HG02798 (cell line): ENCODE measurements around the gene EEPD1.
"Not testable (repeated sequence)": the region's sequence is repeated elsewhere in the genome, so short reads cannot be mapped to it uniquely, and the experiment has no call there.

ENCODE experiments used
- ATAC-seq: cut with Tn5 transposase; IDR thresholded peaks from one replicate; pipeline ENCODE4 v1.9.1; 2021; ENCODE audit warnings: mild to moderate bottlenecking; ENCODE audit not compliant: unreplicated experiment, poor library complexity

EEPD1 gene

GRCh38 chr7:36127075-36127740 is 25.8 kb upstream of the EEPD1 start:
- ATAC-seq, result peak; percentile 35

GRCh38 chr7:36128448-36129047 is 24.5 kb upstream of the EEPD1 start:
- ATAC-seq, result no peak

- ATAC-seq, result no peak
Measured at GRCh38 chr7:36129048-36129534, 24.0 kb upstream of the EEPD1 start.

GRCh38 chr7:36130236-36130945 is 22.7 kb upstream of the EEPD1 start:
- no peak for ATAC-seq

GRCh38 chr7:36131026-36131425 is 22.0 kb upstream of the EEPD1 start:
- no peak for ATAC-seq

GRCh38 chr7:36131499-36131898 is 21.6 kb upstream of the EEPD1 start:
- ATAC-seq, result no peak

- no peak for ATAC-seq
Measured at GRCh38 chr7:36132012-36132411, 21.0 kb upstream of the EEPD1 start.

- ATAC-seq, result no peak
Measured at GRCh38 chr7:36135700-36136099, 17.4 kb upstream of the EEPD1 start.

- no peak for ATAC-seq
Measured at GRCh38 chr7:36137258-36137657, 15.8 kb upstream of the EEPD1 start.

- ATAC-seq, result no peak
Measured at GRCh38 chr7:36137754-36138153, 15.3 kb upstream of the EEPD1 start.

GRCh38 chr7:36138209-36138608 is 14.8 kb upstream of the EEPD1 start:
- no peak for ATAC-seq

- ATAC-seq, result no peak
Measured at GRCh38 chr7:36141351-36141750, 11.7 kb upstream of the EEPD1 start.

- ATAC-seq, result no peak
Measured at GRCh38 chr7:36141850-36142249, 11.2 kb upstream of the EEPD1 start.

GRCh38 chr7:36144189-36144588 is 8.9 kb upstream of the EEPD1 start:
- no peak for ATAC-seq

- no peak for ATAC-seq
Measured at GRCh38 chr7:36145686-36146085, 7.4 kb upstream of the EEPD1 start.

- ATAC-seq, result no peak
Measured at GRCh38 chr7:36147361-36147760, 5.7 kb upstream of the EEPD1 start.

- ATAC-seq, result no peak
Measured at GRCh38 chr7:36148422-36149065, 4.5 kb upstream of the EEPD1 start.

GRCh38 chr7:36149240-36149639 is 3.8 kb upstream of the EEPD1 start:
- ATAC-seq, result not testable (repeated sequence)

GRCh38 chr7:36149694-36150452 is 3.2 kb upstream of the EEPD1 start:
- ATAC-seq, result no peak
